Measurements from ENCODE around the gene PLOD1.

DNA sequence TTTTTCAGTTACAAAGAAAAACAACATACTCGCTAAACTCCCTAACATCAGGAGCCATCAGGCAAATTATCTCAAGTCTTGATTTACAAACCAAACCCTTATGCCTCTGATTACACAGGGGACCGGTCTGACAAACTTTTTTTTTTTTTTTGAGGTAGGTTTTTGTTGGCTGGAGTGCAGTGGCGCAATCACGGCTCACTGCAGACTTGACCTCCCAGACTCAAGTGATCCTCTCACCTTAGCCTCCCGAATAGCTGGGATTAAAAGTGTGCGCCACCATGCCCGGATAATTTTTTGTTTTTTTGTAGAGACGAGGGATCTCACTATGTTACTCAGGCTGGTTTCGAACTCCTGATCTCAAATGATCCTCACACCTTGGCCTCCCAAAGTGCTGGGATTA, 81.0 kb downstream of the PLOD1 start:
- TF ChIP-seq, protein P1, sequence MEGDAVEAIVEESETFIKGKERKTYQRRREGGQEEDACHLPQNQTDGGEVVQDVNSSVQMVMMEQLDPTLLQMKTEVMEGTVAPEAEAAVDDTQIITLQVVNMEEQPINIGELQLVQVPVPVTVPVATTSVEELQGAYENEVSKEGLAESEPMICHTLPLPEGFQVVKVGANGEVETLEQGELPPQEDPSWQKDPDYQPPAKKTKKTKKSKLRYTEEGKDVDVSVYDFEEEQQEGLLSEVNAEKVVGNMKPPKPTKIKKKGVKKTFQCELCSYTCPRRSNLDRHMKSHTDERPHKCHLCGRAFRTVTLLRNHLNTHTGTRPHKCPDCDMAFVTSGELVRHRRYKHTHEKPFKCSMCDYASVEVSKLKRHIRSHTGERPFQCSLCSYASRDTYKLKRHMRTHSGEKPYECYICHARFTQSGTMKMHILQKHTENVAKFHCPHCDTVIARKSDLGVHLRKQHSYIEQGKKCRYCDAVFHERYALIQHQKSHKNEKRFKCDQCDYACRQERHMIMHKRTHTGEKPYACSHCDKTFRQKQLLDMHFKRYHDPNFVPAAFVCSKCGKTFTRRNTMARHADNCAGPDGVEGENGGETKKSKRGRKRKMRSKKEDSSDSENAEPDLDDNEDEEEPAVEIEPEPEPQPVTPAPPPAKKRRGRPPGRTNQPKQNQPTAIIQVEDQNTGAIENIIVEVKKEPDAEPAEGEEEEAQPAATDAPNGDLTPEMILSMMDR (IDR thresholded peaks at IDR 0.05; ENCODE audit: insufficient read depth, low read length, poor library complexity, severe bottlenecking): no peak
- no peak for TF ChIP-seq EZH2phosphoT487 (conservative IDR thresholded peaks at IDR 0.05; ENCODE audit: low read length)
